Muscle of back (tissue), 11 donors: ENCODE measurements around the gene LRMDA. TPM values are rescaled to one million over a fixed set of nuclear protein-coding genes. Genes with fewer than 3 reads are reported as not detected.

Experiments used
- DNase-seq, 3 donors: peaks; one replicate each; pipeline versions ENCODE4 v3.0.0 to v3.0.0-alpha.2; 2013
- polyA plus RNA-seq, 10 donors: library from polyadenylated mRNA; unstranded; fragments of 120-200 nt; gene quantifications; one replicate each; pipeline ENCODE4 v1.2.1, GENCODE V29; 2013; ENCODE audit not compliant: insufficient read length in 10 of 10

LRMDA gene
- polyA plus RNA-seq, 10 donors = 3.6 to 9.3 (median 6.0) TPM

- no peak for DNase-seq
Observed at GRCh38 chr10:76021398-76021797, 590.0 kb downstream of the LRMDA start.

GRCh38 chr10:76022366-76022765 is 590.9 kb downstream of the LRMDA start:
- DNase-seq = no peak

GRCh38 chr10:76023007-76023406 is 591.6 kb downstream of the LRMDA start:
- DNase-seq = no peak

GRCh38 chr10:76024460-76025123 is 593.2 kb downstream of the LRMDA start:
- DNase-seq = no peak

- DNase-seq = no peak
Observed at GRCh38 chr10:76025124-76025477, 593.7 kb downstream of the LRMDA start.

GRCh38 chr10:76026176-76026771 is 594.9 kb downstream of the LRMDA start:
- no peak for DNase-seq

DNA sequence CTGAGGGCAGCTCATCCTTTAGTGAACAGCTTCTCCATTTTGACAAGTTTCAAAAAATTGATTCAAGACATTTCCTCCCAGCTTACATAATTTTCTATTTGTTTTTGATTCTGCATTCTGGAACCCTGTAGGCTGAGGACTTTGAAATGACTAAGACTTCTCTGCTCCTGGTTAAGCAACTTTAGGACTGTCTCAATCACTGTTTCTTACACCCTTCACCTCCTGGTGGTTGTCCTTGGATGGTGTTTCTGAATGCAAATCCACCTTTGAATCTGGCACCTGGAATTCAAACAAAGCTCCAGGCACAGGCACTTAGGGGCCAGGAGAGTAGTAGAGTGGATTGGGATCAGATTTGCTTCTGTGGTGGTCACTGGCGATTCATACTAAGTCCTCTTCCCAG is 595.5 kb downstream of the LRMDA start:
- DNase-seq = no peak

DNA sequence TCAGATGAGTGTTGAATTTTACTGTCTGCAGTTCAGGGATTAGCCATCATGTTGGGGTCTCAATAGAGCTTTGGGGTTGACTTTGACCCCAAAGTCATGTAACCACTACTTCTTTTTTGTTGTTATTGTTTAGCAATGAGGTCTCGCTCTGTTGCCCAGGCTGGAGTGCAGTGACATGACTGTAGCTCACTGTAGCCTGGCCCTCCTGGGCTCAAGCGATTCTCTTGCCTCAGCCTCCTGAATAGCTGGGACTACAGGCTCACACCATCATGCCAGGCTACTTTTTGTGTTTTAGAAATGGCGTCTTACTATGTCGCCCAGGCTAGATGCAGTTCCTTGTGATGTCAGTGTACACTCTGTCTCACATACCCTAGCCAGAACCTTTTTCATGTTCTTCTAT is 598.4 kb downstream of the LRMDA start:
- DNase-seq = no peak

DNA sequence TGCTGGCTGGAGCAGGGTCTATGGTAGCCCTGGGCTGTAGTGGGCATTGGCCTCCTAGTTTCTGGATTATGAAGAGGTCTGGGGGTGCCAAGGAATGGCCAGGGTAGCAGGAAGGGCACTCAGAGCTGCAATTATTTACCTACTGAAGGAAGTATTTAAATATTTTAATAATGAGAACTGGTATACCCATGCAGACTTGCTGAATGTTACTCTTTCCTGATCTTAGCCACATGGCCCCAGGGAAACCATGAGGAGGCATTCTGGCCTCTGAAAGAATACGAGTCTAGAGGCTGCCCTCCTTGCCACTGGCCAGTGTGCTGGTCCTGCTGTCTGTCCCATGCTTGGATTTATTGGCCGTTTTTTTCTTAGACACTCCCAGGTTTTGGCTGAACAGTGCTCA is 599.7 kb downstream of the LRMDA start:
- DNase-seq = no peak

- DNase-seq = no peak
Observed at GRCh38 chr10:76031769-76032699, 600.6 kb downstream of the LRMDA start.

DNA sequence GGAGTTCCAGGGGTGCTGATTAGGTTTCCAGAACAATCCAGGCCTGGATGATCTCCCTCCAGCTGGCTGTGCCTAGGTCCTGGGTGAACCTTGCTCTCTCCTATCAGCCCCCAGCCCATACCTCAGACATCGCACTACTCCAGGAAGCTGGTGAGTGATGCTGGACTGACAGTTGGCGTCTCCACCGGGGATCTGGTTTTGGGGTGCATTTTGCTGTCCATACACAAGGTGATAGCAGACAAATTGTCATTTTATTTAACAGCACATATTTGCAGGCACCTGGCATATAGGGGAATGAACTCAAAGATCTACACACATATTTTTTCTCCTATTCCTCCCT is 601.2 kb downstream of the LRMDA start:
- DNase-seq = no peak

- peak; percentile 26 to 70 (median 38) for DNase-seq
Observed at GRCh38 chr10:76033457-76034196, 602.2 kb downstream of the LRMDA start.

- DNase-seq = peak in 2 of 3 donors; percentile 12 to 50
Observed at GRCh38 chr10:76034353-76035205, 603.2 kb downstream of the LRMDA start.

DNA sequence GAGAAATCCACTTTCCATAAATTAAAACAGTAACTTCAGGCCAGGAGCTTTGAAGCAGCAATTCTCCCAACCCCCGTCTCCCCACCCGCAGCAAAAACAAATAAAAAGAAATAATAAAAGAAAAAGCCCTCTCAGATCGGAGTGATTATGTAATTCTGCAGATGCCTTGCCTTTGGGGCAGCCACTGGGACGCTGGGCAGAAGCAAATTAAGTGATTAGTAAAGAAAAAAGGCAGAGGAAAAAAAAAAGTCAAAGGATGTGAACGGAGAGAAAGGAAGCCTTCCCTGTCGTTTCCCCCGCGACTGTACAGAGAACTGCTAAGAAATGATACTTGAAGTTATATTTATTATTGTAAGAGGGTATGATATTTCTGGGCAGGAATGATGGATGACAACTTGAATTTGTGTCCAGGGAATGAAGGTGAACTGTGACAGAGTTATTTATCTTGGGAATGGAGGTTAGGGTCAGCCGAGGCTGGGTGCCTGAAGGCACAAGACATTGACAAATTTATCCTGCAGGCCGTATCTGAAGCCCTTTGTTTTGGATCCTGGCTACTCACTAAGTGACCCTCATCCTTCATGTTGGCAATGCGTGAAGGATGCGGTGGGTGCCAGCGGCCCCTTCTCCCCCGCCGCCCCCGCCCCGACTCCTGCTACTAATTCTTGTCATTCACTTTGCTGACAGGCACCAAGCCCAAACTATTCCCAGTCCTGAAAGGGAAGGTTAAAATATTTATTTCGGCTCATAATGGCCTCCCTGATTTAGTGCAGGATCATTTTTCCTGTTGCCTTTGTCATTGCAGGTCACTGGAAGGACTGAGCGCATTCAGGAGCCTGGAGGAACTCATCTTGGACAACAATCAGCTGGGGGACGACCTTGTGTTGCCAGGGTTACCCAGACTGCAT is 604.0 kb downstream of the LRMDA start:
- DNase-seq = peak in 2 of 3 donors; percentile 10 to 37

DNA sequence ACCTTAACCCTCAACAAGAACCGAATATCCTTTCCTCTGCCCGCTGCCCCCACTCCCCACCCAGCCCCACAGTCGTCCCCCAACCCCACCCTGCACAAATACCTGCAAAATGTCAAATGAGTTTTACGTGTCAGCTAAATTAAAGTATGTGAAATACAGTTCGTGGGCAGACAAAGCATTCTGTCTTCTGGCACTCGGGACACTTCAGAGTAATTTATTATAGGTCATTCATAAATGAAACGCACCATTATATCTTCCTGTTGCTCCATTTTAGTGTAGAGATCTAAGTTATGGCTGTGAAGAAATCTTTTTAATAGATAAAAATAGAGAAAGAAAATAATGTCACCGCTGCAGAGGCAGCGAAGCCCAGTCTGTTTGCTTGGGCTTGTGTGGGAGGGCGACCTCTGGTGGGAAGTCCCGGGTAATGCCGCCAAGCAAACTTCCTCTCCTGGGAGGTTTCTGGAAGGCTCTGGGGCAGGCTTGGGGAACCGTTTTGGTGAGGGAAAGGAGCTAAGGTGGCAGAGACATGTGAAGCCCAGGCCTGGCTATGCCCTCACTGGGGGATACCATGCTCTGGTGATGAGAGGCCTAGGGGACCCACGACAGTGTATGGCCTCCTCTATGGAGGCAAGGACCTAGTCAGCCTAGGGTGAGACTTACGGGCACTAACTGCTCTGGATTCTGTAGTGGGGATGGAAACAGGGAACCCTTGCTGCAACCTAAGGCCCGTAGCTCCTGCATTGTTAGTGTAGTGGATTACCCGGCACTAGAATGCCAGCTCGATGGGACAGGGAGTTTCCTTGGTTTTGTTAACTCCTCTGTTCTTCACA is 604.9 kb downstream of the LRMDA start:
- peak; percentile 58 to 86 (median 82) for DNase-seq

DNA sequence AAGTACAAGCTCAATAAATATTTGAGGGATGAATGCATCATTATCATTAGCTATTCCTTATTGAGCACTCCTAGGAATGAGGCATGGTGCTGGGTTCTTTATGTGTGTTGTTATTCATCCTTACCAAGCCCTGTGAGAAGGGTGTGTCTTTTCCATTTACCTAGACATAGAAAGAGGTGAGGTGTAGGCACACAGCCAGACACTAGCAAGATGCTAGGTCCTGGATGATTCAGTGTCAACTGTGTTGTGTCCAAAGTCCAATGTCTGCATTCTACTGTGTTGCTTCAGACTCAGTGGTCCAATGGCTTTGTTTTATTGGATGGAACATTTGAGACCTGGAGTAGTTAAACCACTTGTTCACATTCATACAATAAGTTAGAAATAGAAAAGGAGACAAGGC is 605.5 kb downstream of the LRMDA start:
- DNase-seq = no peak

GRCh38 chr10:76037531-76038155 is 606.2 kb downstream of the LRMDA start:
- DNase-seq = peak in 1 of 3 donors; percentile 40

DNA sequence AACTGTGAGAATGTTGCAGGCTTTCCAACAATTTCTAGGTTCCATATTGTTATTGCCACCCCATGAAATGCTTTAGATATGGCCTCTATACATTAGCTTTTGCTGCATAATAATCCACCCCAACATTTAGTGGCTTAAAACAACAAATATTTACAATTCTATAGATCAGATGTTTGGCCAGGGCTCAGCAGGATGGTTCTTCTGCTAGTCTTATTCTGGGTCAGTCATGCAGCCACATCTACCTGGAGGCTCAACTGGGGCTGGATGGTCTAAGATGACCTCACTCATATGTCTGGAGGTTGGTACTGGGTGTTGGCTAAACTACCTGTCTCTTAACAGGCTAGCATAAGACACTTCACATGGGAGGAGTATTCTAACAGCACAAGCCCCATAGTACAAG is 607.3 kb downstream of the LRMDA start:
- no peak for DNase-seq
